ENCODE data around the gene NRXN3.

DNA sequence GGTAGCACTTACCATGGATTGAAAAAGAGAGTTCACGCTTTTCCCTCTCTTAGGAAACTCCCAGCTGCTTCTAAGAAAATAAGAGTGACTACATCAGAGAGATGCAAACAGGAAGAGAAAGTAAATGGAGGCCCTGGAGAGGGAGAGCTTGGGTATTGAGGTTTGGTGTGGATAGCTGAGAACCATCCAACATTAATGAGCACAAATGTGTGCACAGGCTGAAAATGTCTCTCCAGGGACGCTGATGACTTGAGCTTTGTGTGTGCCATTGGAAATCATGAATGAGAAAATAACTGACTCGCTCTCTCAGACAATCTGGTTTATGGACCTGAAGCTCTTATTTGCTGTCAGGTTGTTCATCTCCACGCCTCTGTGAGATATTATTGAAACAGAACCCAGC, 318.8 kb downstream of the NRXN3 start:
- TF ChIP-seq, protein P1, sequence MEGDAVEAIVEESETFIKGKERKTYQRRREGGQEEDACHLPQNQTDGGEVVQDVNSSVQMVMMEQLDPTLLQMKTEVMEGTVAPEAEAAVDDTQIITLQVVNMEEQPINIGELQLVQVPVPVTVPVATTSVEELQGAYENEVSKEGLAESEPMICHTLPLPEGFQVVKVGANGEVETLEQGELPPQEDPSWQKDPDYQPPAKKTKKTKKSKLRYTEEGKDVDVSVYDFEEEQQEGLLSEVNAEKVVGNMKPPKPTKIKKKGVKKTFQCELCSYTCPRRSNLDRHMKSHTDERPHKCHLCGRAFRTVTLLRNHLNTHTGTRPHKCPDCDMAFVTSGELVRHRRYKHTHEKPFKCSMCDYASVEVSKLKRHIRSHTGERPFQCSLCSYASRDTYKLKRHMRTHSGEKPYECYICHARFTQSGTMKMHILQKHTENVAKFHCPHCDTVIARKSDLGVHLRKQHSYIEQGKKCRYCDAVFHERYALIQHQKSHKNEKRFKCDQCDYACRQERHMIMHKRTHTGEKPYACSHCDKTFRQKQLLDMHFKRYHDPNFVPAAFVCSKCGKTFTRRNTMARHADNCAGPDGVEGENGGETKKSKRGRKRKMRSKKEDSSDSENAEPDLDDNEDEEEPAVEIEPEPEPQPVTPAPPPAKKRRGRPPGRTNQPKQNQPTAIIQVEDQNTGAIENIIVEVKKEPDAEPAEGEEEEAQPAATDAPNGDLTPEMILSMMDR (IDR thresholded peaks at IDR 0.05; ENCODE audit: insufficient read depth, low read length, poor library complexity, severe bottlenecking) = no peak
- TF ChIP-seq EZH2phosphoT487 (conservative IDR thresholded peaks at IDR 0.05; ENCODE audit: low read length) = no peak
